Endothelial cell of umbilical vein (primary cell): ENCODE data around the gene CACNA2D1. TPM values are rescaled to one million over a fixed set of nuclear protein-coding genes. Genes with fewer than 3 reads are reported as not detected.

Experiments
- BruUV-seq: library from RNA; stranded (reverse); fragments of 400-500 nt; replicated peaks from 2 replicates; lab custom pipeline; 2021; lab: Mats Ljungman, UMichigan
- CTCF ChIA-PET: fragments of 300-600, 350-600 bp; sonication (Branson Sonifier 250); formaldehyde crosslinking; loops from one replicate; lab custom pipeline; 2021; ENCODE audit warnings: antibody characterized with exemption, inconsistent platforms; lab: Charles Lee
- POLR2A ChIA-PET: fragments of 300-600, 350-600 bp; sonication (Branson Sonifier 250); formaldehyde crosslinking; loops from one replicate; lab custom pipeline; 2021; ENCODE audit warnings: antibody characterized with exemption, inconsistent platforms; lab: Charles Lee
- DNase-seq: peaks from one replicate; pipeline ENCODE4 v3.0.0-alpha.2; 2011; ENCODE audit warnings: low read depth, low spot score
- FAIRE-seq: peaks from 2 replicates; lab custom pipeline; 2011; peaks lifted over from hg19 to GRCh38; lab: Jason Lieb, UNC
- H2AFZ ChIP-seq: 2 replicates; pipeline ENCODE4 v1.6.0; 2012; ENCODE audit warnings: low read depth, low read length, control low read depth, inconsistent platforms
- H3K27ac ChIP-seq: 2 replicates; pipeline ENCODE4 v1.5.1; 2011; ENCODE audit warnings: low read depth, mild to moderate bottlenecking, control low read depth, low read length, moderate library complexity; ENCODE audit not compliant: insufficient read depth
- H3K27me3 ChIP-seq, 2 experiments: 2 replicates each; pipeline versions ENCODE4 v1.6.0 to v1.6.1; 2011; ENCODE audit warnings: low read length in 2 of 2, mixed read lengths in 1 of 2; ENCODE audit not compliant: control insufficient read depth in 2 of 2, insufficient read depth in 2 of 2
- H3K36me3 ChIP-seq, 2 experiments: 2 replicates in 1 of 2; 3 replicates in 1 of 2; pipeline ENCODE4 v1.5.1; 2011; ENCODE audit warnings: low read length in 2 of 2, mild to moderate bottlenecking in 1 of 2, moderate library complexity in 1 of 2; ENCODE audit not compliant: control insufficient read depth in 2 of 2, insufficient read depth in 2 of 2; ENCODE audit errors: extremely low read depth in 1 of 2
- H3K4me1 ChIP-seq: 3 replicates; pipeline ENCODE4 v1.5.1; 2011; ENCODE audit warnings: mild to moderate bottlenecking, low read length; ENCODE audit not compliant: control insufficient read depth, insufficient read depth; ENCODE audit errors: extremely low read depth
- H3K4me2 ChIP-seq: 2 replicates; pipeline ENCODE4 v1.6.1; 2011; ENCODE audit warnings: low read length, control low read depth, mixed read lengths; ENCODE audit not compliant: insufficient read depth
- H3K4me3 ChIP-seq, 3 experiments: fragments of 200-600 bp in 1 of 3; sonication (generic), shearing (Covaris generic) in 1 of 3; replicated peaks in 1 of 3; 2 replicates each; pipeline ENCODE4 v1.5.1; 2011 to 2016; ENCODE audit warnings: control low read depth in 3 of 3, low read length in 3 of 3, mild to moderate bottlenecking in 2 of 3, inconsistent platforms in 1 of 3, low read depth in 1 of 3, moderate library complexity in 1 of 3; ENCODE audit not compliant: insufficient read depth in 1 of 3
- H3K79me2 ChIP-seq: 2 replicates; pipeline ENCODE4 v1.6.0; 2012; ENCODE audit warnings: low read length, inconsistent platforms; ENCODE audit not compliant: control insufficient read depth, insufficient read depth
- H3K9ac ChIP-seq: replicated peaks from 2 replicates; pipeline ENCODE3; 2011; ENCODE audit warnings: low read length, control low read depth; ENCODE audit not compliant: insufficient read depth; ENCODE audit errors: extremely low read depth
- H3K9me1 ChIP-seq: replicated peaks from 3 replicates; pipeline ENCODE4 v1.6.0; 2011; ENCODE audit warnings: mild to moderate bottlenecking, low read length; ENCODE audit not compliant: control insufficient read depth, insufficient read depth; ENCODE audit errors: extremely low read depth
- H3K9me3 ChIP-seq: replicated peaks from 2 replicates; pipeline ENCODE4 v1.5.1; 2012; ENCODE audit warnings: low read length, inconsistent platforms; ENCODE audit not compliant: control insufficient read depth, insufficient read depth
- H4K20me1 ChIP-seq: replicated peaks from 2 replicates; pipeline ENCODE3; 2011; ENCODE audit warnings: mild to moderate bottlenecking, low read length; ENCODE audit not compliant: control insufficient read depth, insufficient read depth; ENCODE audit errors: extremely low read depth
- EZH2 ChIP-seq: IDR thresholded peaks from 2 replicates; pipeline ENCODE4 v1.6.1; 2012; ENCODE audit warnings: borderline replicate concordance, low read depth, mild to moderate bottlenecking, moderate library complexity, low read length, inconsistent platforms; ENCODE audit not compliant: severe bottlenecking
- FOS ChIP-seq: IDR thresholded peaks from 2 replicates; pipeline ENCODE4 v1.6.1; 2011; ENCODE audit warnings: mild to moderate bottlenecking, low read length, moderate library complexity, borderline replicate concordance; ENCODE audit not compliant: insufficient read depth
- GATA2 ChIP-seq: IDR thresholded peaks from 2 replicates; pipeline ENCODE4 v1.7.0; 2011; ENCODE audit warnings: low read depth, mild to moderate bottlenecking, moderate library complexity, mixed read lengths, low read length; ENCODE audit not compliant: insufficient read length, insufficient read depth
- JUN ChIP-seq: IDR thresholded peaks from 2 replicates; pipeline ENCODE4 v1.6.1; 2011; ENCODE audit warnings: borderline replicate concordance, low read depth; ENCODE audit not compliant: insufficient read length, insufficient read depth
- MAX ChIP-seq: IDR thresholded peaks from 2 replicates; pipeline ENCODE4 v1.6.1; 2011; ENCODE audit not compliant: insufficient read depth, insufficient read length
- MYC ChIP-seq: IDR thresholded peaks from one replicate; pipeline ENCODE4 v1.6.1; 2011; ENCODE audit warnings: mild to moderate bottlenecking, low read depth, low read length
- POLR2A ChIP-seq: IDR thresholded peaks from 2 replicates; pipeline ENCODE4 v1.6.1; 2012; ENCODE audit warnings: low read depth, mild to moderate bottlenecking, control low read depth, low read length
- POLR2AphosphoS5 ChIP-seq: IDR thresholded peaks from 2 replicates; pipeline ENCODE4 v1.6.1; 2012; ENCODE audit warnings: low read depth, mild to moderate bottlenecking, control low read depth, low read length, moderate library complexity; ENCODE audit not compliant: insufficient read depth
- dilution Hi-C: fragments of 300-500 bp; cut with MboI; formaldehyde crosslinking; loops from one replicate; pipeline ENCODE4 v1.15.0; 2019; ENCODE audit warnings: low sequenced_read_pairs; ENCODE audit not compliant: extremely low pct_ligation_motif_present
- intact Hi-C: fragments of 100-400 bp; cut with micrococcal nuclease; formaldehyde crosslinking; loops from one replicate; pipeline ENCODE4 v1.10.0; 2022
- polyA plus RNA-seq, 4 experiments: library from polyadenylated mRNA; depleted of rRNA in 3 of 4; stranded (reverse) in 3 of 4; unstranded in 1 of 4; fragments of >200 nt; gene quantifications; 2 replicates each; pipeline versions ENCODE4 v1.2.1 to v1.2.3, GENCODE V29; 2011 to 2012; ENCODE audit warnings: missing spikeins in 1 of 4
- total RNA-seq: library from RNA; stranded (reverse); gene quantifications from 2 replicates; pipeline ENCODE4 v1.2.3, GENCODE V29; 2021
- TF ChIP-seq, protein P1 (sequence below), 2 donors: IDR thresholded peaks; 1 replicate in 1 of 2; 2 replicates in 1 of 2; pipeline ENCODE4 v1.5.1; 2011; ENCODE audit warnings: low read length in 2 of 2, mild to moderate bottlenecking in 2 of 2, moderate library complexity in 2 of 2, control low read depth in 1 of 2, inconsistent platforms in 1 of 2, low read depth in 1 of 2; ENCODE audit not compliant: insufficient read depth in 1 of 2; ENCODE audit errors: extremely low read depth in 1 of 2

CACNA2D1 gene
- total and polyA plus RNA-seq, 2 donors (not counting 3 experiments of a cell fraction or from before 2014, with no cell fraction given), result 4.1 to 38.6 TPM

DNA sequence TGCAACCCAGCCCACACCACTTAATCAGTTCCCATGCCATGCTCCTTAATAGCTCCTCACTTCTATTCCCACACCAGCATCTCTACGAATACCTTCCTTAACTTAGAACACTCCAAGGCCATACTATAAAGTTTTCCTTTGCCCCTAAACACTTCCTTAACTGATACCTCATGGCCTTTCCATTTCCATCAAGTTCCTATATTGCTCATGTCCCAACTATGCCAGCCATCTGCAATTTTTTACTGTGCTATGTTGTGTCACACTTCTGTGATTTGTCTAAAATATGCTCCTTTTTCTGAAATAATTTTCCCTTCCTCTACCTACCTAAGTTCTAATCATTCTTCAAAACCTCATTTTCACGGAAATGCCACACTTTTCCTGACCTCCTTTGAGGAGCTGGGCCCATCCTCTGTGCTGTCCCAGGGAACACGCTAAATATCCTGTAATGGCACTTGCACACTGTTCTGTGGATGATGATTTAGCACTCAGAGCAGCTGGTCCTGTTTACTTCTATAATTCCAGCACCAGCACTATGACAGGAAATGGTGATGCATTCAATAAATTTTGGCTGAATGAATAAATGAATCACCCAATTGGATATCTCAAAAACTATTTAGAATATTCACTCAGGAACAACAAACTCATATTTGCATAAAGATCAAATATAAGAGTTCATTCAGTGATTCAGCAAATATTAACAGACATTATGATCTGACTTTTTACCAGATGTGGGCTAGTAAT lies 407.3 kb downstream of the CACNA2D1 start:
- H2AFZ ChIP-seq, result peak overlapping the region; percentile 63
- dilution Hi-C loops, result no loop called here
- CTCF ChIA-PET, result interaction anchor here (0.7 to 2.1 kb wide), 5 partner anchors 9 to 535 kb away, joined by 3 to 9 read pairs (median 3); no protein-coding TSS in a partner anchor

More for the DNA sequence above, 407.3 kb downstream of the CACNA2D1 start:
- TF ChIP-seq, protein P1, sequence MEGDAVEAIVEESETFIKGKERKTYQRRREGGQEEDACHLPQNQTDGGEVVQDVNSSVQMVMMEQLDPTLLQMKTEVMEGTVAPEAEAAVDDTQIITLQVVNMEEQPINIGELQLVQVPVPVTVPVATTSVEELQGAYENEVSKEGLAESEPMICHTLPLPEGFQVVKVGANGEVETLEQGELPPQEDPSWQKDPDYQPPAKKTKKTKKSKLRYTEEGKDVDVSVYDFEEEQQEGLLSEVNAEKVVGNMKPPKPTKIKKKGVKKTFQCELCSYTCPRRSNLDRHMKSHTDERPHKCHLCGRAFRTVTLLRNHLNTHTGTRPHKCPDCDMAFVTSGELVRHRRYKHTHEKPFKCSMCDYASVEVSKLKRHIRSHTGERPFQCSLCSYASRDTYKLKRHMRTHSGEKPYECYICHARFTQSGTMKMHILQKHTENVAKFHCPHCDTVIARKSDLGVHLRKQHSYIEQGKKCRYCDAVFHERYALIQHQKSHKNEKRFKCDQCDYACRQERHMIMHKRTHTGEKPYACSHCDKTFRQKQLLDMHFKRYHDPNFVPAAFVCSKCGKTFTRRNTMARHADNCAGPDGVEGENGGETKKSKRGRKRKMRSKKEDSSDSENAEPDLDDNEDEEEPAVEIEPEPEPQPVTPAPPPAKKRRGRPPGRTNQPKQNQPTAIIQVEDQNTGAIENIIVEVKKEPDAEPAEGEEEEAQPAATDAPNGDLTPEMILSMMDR (IDR thresholded peaks at IDR 0.05; ENCODE audit: extremely low read depth in 1 of 2, insufficient read depth in 1 of 2, low read depth in 1 of 2, low read length in 2 of 2), result no peak
- TF ChIP-seq EZH2, result no peak
- TF ChIP-seq GATA2, result peak; percentile 33
- peak; percentile 79 for TF ChIP-seq JUN
- TF ChIP-seq FOS, result peak; percentile 85
- TF ChIP-seq MYC, result no peak
- TF ChIP-seq MAX, result no peak
- TF ChIP-seq POLR2A, result peak; percentile 12
- peak; percentile 29 for TF ChIP-seq POLR2AphosphoS5
- no TSS peak for BruUV-seq
- H3K27me3 ChIP-seq, result no peaks in the 10 kb centered on the region
- no peaks in the 10 kb centered on the region for H3K9me1 ChIP-seq
- H3K79me2 ChIP-seq, result no peaks in the 10 kb centered on the region
- no peaks in the 10 kb centered on the region for H3K36me3 ChIP-seq
- DNase-seq (peak; percentile 90), FAIRE-seq (peak; percentile 76)
- H3K27ac ChIP-seq, result peak overlapping the region; percentile 90
- H3K4me1 ChIP-seq, result peaks cover 58% of the 10 kb centered on the region
- POLR2A ChIA-PET, result no interaction called here
- intact Hi-C loops, result loop anchor here (1.0 to 5.0 kb wide), 5 partner anchors 406 to 1094 kb away; partner anchors contain the start of gene CACNA2D1
- H3K4me3 ChIP-seq, result peak overlapping the region in 1 of 3 experiments; percentile 28
- peak overlapping the region; percentile 66 for H3K9ac ChIP-seq
- H3K4me2 ChIP-seq, result peak overlapping the region; percentile 79
- no peaks in the 10 kb centered on the region for H4K20me1 ChIP-seq
- no peaks in the 10 kb centered on the region for H3K9me3 ChIP-seq
